ENCODE data around the gene CCDC188.

The CCDC188 gene

DNA sequence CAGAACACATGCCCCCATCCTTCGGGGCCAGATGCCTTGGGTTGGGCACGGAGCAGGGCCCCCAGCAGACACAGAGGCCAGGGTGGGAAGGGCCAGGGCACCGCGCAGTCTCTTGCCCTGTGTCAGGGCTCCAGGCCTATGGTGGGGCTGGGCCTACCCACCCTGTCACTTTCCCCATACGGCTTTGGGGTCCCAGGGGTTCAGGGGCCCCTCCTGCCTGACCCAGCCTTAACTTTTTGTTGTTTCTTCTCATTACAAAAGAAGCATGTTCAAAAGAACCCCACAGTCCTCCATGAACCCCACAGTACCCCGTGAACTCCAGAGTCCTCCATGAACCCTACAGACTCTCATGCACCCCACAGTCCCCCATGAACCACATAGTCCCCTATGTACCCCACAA is 33.0 kb upstream of the CCDC188 start:
- no peak for DNase-seq (ENCODE audit: low read depth in 2 of 2)
- TF ChIP-seq, protein P1, sequence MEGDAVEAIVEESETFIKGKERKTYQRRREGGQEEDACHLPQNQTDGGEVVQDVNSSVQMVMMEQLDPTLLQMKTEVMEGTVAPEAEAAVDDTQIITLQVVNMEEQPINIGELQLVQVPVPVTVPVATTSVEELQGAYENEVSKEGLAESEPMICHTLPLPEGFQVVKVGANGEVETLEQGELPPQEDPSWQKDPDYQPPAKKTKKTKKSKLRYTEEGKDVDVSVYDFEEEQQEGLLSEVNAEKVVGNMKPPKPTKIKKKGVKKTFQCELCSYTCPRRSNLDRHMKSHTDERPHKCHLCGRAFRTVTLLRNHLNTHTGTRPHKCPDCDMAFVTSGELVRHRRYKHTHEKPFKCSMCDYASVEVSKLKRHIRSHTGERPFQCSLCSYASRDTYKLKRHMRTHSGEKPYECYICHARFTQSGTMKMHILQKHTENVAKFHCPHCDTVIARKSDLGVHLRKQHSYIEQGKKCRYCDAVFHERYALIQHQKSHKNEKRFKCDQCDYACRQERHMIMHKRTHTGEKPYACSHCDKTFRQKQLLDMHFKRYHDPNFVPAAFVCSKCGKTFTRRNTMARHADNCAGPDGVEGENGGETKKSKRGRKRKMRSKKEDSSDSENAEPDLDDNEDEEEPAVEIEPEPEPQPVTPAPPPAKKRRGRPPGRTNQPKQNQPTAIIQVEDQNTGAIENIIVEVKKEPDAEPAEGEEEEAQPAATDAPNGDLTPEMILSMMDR (IDR thresholded peaks at IDR 0.05; ENCODE audit: low read depth, low read length) = no peak
- no peak overlapping the region for H3K4me3 ChIP-seq (replicated peaks in 1 of 2; ENCODE audit: low read depth in 2 of 2, low read length in 2 of 2)

DNA sequence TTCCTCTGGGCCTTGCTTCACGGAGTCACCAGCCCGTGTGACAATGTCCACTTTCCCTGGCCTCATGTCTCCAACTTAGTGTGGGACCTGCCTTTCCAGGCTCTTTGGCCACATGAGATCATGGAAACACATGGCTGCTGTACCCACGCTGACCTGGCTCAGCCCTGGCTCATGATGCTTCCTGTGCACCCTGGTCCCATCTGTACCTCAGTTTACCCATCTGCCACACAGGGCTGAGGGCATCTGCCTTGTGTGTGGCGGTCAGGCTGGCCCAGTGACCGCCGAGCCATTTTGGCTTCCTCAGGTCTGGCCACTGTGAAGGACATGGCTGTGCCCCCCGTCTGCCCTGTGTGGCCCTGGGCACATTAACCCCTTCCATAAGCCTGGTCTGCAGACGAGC is 32.2 kb upstream of the CCDC188 start:
- TF ChIP-seq, protein P1 (IDR thresholded peaks at IDR 0.05; ENCODE audit: low read depth, low read length) = no peak
- H3K4me3 ChIP-seq (replicated peaks in 1 of 2; ENCODE audit: low read depth in 2 of 2, low read length in 2 of 2) = no peak overlapping the region
- no peak for DNase-seq (ENCODE audit: low read depth in 2 of 2)

DNA sequence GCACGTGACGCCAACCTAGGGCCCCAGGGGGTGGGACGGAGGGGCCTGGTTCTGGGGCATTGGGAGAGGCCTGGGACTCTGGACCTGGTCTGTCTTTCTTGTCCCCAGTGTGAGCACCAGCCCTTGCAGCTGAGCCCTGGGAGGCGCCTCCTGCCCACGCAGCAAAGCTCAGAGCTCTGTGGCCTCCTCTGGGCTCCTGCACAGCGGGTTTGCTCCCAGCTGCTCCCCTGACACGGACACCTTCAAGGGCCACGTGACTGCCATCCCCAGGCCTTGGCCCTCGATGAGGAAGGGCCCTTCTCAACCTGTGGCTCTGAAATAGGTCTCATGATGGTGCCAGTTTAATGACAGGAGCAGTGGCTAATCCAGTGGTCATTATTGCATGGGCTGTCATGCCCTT is 31.5 kb upstream of the CCDC188 start:
- TF ChIP-seq, protein P1 (IDR thresholded peaks at IDR 0.05; ENCODE audit: low read depth, low read length) = no peak
- H3K4me3 ChIP-seq (replicated peaks in 1 of 2; ENCODE audit: low read depth in 2 of 2, low read length in 2 of 2) = no peak overlapping the region
- DNase-seq (ENCODE audit: low read depth in 2 of 2) = no peak

DNA sequence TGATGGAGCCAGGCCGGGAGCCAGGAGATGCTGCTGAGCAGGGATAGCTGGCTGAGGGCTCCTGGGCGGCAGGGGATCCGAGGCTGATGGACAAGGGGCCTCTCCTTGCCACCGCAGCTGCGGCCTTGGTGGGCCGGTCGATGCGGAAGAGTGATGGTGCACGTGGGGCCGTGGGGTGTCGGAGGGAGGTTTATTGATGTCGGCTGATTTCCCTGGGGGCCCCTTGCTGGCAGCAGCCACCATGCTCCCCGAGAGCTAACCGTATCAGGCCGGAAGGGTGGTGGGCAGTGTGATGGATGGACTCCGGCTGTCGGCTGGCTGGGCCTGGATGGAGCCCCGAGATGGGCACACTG is 31.0 kb upstream of the CCDC188 start:
- DNase-seq (ENCODE audit: low read depth in 2 of 2) = no peak
- no peak overlapping the region for H3K4me3 ChIP-seq (replicated peaks in 1 of 2; ENCODE audit: low read depth in 2 of 2, low read length in 2 of 2)
- TF ChIP-seq, protein P1 (IDR thresholded peaks at IDR 0.05; ENCODE audit: low read depth, low read length) = no peak

DNA sequence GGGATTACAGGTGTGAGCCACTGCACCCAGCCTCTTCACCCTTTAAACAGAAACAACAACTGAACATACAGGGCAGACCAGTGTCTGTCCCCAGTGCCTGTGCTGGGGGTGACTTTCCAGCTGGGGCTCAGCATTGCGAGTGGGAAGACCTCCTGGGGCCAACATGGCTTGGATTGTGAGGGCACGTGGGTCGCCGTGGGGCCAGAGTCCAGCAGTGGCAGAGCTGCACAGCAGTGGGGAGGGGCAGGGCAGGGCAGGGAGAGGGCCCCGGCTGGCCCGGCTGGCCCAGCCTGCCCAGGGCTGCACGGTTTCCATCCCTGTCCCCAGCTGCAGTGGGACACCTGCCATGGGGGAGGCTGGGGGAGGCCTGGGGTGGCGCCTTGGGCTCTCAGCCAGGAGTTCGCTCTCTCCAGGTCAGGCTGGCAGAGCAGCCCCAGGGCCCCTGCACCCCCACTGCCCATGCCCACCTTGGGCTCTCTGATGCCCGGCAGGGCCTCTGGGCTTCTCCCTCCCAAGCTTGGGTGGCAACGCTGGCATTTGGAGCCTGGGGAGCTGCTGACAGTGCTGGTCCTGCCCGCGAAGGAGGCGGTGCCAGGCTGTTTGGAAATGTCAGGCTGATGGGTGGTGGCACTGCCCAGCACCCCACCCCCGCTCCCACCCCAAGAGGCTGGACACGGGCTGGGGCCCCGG is 30.5 kb upstream of the CCDC188 start:
- TF ChIP-seq, protein P1 (IDR thresholded peaks at IDR 0.05; ENCODE audit: low read depth, low read length) = no peak
- H3K4me3 ChIP-seq (replicated peaks in 1 of 2; ENCODE audit: low read depth in 2 of 2, low read length in 2 of 2) = no peak overlapping the region
- no peak for DNase-seq (ENCODE audit: low read depth in 2 of 2)

DNA sequence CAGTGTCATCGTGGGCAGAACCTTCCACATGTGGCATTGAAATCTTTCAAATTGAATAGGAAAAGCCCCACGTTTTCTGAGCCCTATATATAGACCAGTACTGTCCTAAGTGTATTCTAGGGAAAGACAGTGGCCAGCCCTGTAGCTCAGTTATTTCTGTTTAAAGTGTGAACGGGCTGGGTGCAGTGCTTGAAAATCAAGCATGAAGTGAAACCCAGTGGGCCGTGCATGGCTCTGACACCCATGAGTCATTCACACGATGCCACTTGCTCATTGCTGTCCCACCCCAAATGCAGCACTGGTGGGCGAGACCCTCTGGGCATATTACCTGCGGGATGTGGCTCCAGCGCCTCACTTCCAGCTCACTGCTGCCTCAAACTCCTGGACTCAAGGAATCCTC is 29.8 kb upstream of the CCDC188 start:
- TF ChIP-seq, protein P1 (IDR thresholded peaks at IDR 0.05; ENCODE audit: low read depth, low read length) = no peak
- no peak for DNase-seq (ENCODE audit: low read depth in 2 of 2)
- no peak overlapping the region for H3K4me3 ChIP-seq (replicated peaks in 1 of 2; ENCODE audit: low read depth in 2 of 2, low read length in 2 of 2)

DNA sequence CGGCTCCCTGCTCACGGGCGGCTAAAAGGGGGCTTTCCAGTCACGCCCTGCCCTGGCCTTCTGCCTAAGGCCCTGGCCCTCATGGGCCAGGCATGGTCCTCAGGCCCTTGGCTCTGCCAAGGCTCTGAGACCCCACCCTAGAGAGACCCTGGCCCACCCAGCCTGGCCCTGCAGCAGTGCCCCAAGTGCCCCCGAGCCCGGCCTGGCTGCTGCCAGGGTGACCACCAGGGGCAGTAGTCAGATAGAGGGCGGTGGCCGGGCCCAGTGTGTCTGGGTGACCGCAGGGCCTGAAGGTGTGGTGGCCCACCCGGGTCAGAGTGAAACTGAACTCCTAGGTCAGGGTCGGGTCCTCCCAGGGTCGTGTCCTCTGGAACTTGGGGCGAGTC is 29.4 kb upstream of the CCDC188 start:
- DNase-seq (ENCODE audit: low read depth in 2 of 2) = no peak
- TF ChIP-seq, protein P1 (IDR thresholded peaks at IDR 0.05; ENCODE audit: low read depth, low read length) = peak; percentile 33
- no peak overlapping the region for H3K4me3 ChIP-seq (replicated peaks in 1 of 2; ENCODE audit: low read depth in 2 of 2, low read length in 2 of 2)

Measured in cardiac fibroblast (primary cell).